ENCODE measurements around the gene USP16.

DNA sequence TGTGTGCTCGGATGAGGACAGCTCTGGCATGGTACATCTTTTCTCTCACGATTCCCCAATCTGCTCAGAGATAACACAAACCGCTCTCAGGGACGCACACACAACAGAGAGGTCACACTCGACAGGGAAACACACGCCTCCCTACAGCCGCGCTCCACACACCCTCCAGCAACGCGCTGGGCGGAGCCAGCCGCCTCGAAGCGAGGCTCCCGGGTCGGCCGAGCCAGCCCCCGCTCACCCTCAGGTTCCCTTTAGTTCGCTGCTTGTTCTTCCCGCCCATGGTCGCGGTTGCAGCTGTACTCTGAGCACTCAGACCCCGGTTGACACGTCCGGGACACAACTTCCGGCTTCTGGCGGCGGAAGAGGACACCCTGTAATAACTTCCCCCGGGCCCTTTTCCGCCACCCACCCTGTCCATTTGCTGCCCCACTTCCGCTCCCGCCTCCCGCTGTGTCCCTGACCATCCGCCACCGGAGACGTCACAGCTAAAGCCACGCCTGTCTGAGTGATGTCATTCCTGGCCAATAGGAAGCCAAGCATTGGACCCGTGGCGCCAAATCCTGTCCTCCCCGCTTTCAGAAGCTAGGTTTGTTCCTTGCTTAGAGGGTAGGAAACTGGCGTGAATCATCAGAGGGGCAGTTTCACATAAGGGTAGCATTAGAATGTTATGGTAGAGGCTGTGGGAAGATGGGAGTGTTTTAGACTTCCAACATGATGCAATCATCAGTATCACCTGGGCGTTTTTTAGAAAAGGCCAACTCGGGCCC is 31.8 kb upstream of the USP16 start, which contains the start of gene LTN1:
- TF ChIP-seq, protein P1, sequence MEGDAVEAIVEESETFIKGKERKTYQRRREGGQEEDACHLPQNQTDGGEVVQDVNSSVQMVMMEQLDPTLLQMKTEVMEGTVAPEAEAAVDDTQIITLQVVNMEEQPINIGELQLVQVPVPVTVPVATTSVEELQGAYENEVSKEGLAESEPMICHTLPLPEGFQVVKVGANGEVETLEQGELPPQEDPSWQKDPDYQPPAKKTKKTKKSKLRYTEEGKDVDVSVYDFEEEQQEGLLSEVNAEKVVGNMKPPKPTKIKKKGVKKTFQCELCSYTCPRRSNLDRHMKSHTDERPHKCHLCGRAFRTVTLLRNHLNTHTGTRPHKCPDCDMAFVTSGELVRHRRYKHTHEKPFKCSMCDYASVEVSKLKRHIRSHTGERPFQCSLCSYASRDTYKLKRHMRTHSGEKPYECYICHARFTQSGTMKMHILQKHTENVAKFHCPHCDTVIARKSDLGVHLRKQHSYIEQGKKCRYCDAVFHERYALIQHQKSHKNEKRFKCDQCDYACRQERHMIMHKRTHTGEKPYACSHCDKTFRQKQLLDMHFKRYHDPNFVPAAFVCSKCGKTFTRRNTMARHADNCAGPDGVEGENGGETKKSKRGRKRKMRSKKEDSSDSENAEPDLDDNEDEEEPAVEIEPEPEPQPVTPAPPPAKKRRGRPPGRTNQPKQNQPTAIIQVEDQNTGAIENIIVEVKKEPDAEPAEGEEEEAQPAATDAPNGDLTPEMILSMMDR (IDR thresholded peaks at IDR 0.05): no peak
- peak in 1 of 2 donors; percentile 62 for TF ChIP-seq POLR2A (IDR thresholded peaks at IDR 0.05)
- TF ChIP-seq EP300 (IDR thresholded peaks at IDR 0.05): no peak
